H1 (cell line): ENCODE measurements around the gene TMEM52B. TPM values are rescaled to one million over a fixed set of nuclear protein-coding genes. Genes with fewer than 3 reads are reported as not detected.

Experiments used
- CHD1 ChIP-seq: IDR thresholded peaks from 2 replicates; pipeline ENCODE4 v1.6.1; 2012; ENCODE audit warnings: low read depth, low read length, improper control_type of control experiment
- CTBP2 ChIP-seq: IDR thresholded peaks from 2 replicates; pipeline ENCODE4 v1.7.0; 2011; ENCODE audit warnings: borderline replicate concordance, mild to moderate bottlenecking, moderate library complexity, mixed read lengths, low read length; ENCODE audit not compliant: insufficient read depth, insufficient read length
- SIN3A ChIP-seq, 2 experiments: IDR thresholded peaks in 1 of 2; conservative IDR thresholded peaks in 1 of 2; 2 replicates each; pipeline ENCODE4 v1.6.1; 2011 to 2012; ENCODE audit warnings: low read length in 2 of 2, improper control_type of control experiment in 1 of 2, low read depth in 1 of 2, mild to moderate bottlenecking in 1 of 2
- polyA plus RNA-seq, 7 experiments: library from polyadenylated mRNA; depleted of rRNA in 3 of 7; stranded (reverse) in 5 of 7; unstranded in 2 of 7; fragments of >200 nt in 5 of 7; fragments of 200-250 nt in 2 of 7; gene quantifications; 1 replicate in 5 of 7; 2 replicates in 1 of 7; 4 replicates in 1 of 7; pipeline versions ENCODE4 v1.2.1 to v1.2.3, GENCODE V29; 2011 to 2013; ENCODE audit warnings: missing spikeins in 2 of 7, mixed read lengths in 2 of 7
- total RNA-seq: library from RNA; stranded (reverse); fragmentation: NEBNext Ultra II Directional; extraction: Animal tissue kit (Norgen Biotek cat#: 25700); gene quantifications from 2 replicates; pipeline ENCODE4 v1.2.1, GENCODE V29; 2021

The TMEM52B gene
- total and polyA plus RNA-seq, 2 of the 8 experiments (the other 6 are each of a cell fraction or from before 2014, with no cell fraction given) = not detected

- TF ChIP-seq SIN3A (conservative IDR thresholded peaks at IDR 0.05 in 1 of 2, IDR thresholded peaks at IDR 0.05 in 1 of 2; ENCODE audit: low read depth in 1 of 2, low read length in 2 of 2) (no peak), CTBP2 (no peak), CHD1 (no peak)
These were observed 39.2 kb downstream of the TMEM52B start (continued) for GRCh38 chr12:10218021-10218420.
